CD4-positive, alpha-beta T cell (primary cell): ENCODE data around the gene MYOG. TPM values are rescaled to one million over a fixed set of nuclear protein-coding genes. Genes with fewer than 3 reads are reported as not detected.

Experiments used
- ATAC-seq: fragments of 200-7000 bp; cut with Tn5 transposase; one replicate; pipeline ENCODE4 v1.10.0; 2022; ENCODE audit warnings: mild to moderate bottlenecking; ENCODE audit not compliant: poor library complexity
- CTCF ChIA-PET: fragments of 350-600 bp; sonication (Branson Sonifier 250); formaldehyde crosslinking; loops from one replicate; lab custom pipeline; 2021; ENCODE audit warnings: antibody characterized with exemption, inconsistent platforms; lab: Charles Lee
- POLR2A ChIA-PET: fragments of 350-600 bp; sonication (Branson Sonifier 250); formaldehyde crosslinking; loops from one replicate; lab custom pipeline; 2021; ENCODE audit warnings: antibody characterized with exemption, inconsistent platforms; lab: Charles Lee
- DNase-seq, 14 experiments: peaks; one replicate each; pipeline ENCODE4 v3.0.0-alpha.2; 2013 to 2020; ENCODE audit warnings: mixed read lengths in 2 of 14
- H3K27ac ChIP-seq, 2 donors: one replicate each; pipeline versions ENCODE4 v1.5.1 to v1.7.0; 2013; ENCODE audit warnings: low read length in 2 of 2, low read depth in 1 of 2, mild to moderate bottlenecking in 1 of 2
- H3K27me3 ChIP-seq, 2 experiments: 1 replicate in 1 of 2; 2 replicates in 1 of 2; pipeline versions ENCODE4 v1.6.1 to v1.7.0; 2013; ENCODE audit warnings: low read length in 2 of 2, control low read depth in 1 of 2, mild to moderate bottlenecking in 1 of 2, moderate library complexity in 1 of 2; ENCODE audit not compliant: insufficient read depth in 2 of 2, control insufficient read depth in 1 of 2
- H3K36me3 ChIP-seq: one replicate; pipeline ENCODE4 v1.6.1; 2013; ENCODE audit warnings: low read length, control low read depth; ENCODE audit not compliant: insufficient read depth
- H3K4me1 ChIP-seq: one replicate; pipeline ENCODE4 v1.6.1; 2013; ENCODE audit warnings: low read length, control low read depth; ENCODE audit not compliant: insufficient read depth
- H3K4me3 ChIP-seq: one replicate; pipeline ENCODE4 v1.5.1; 2013; ENCODE audit warnings: mild to moderate bottlenecking, low read length, moderate library complexity
- H3K9me3 ChIP-seq, 2 experiments: 1 replicate in 1 of 2; 2 replicates in 1 of 2; pipeline versions ENCODE4 v1.6.1 to v1.7.0; 2013; ENCODE audit warnings: low read length in 2 of 2, mild to moderate bottlenecking in 2 of 2, control low read depth in 1 of 2, moderate library complexity in 1 of 2; ENCODE audit not compliant: control insufficient read depth in 1 of 2, insufficient read depth in 1 of 2
- H3K27ac Mint-ChIP-seq: one replicate; pipeline ENCODE4 v1.8.0; 2020; ENCODE audit warnings: mixed read lengths
- H3K27me3 Mint-ChIP-seq: one replicate; pipeline ENCODE4 v1.8.0; 2021; ENCODE audit warnings: mixed read lengths
- H3K36me3 Mint-ChIP-seq: one replicate; pipeline ENCODE4 v1.8.0; 2021; ENCODE audit warnings: low read depth, mixed read lengths
- H3K4me1 Mint-ChIP-seq: one replicate; pipeline ENCODE4 v1.8.0; 2021; ENCODE audit warnings: low read depth, mixed read lengths
- H3K4me3 Mint-ChIP-seq: one replicate; pipeline ENCODE4 v1.8.0; 2020; ENCODE audit warnings: mild to moderate bottlenecking, mixed read lengths
- H3K9me3 Mint-ChIP-seq: one replicate; pipeline ENCODE4 v1.8.0; 2020; ENCODE audit warnings: mixed read lengths
- intact Hi-C, 2 experiments: fragments of 100-400 bp; cut with DNase I in 1 of 2; cut with micrococcal nuclease in 1 of 2; formaldehyde crosslinking; loops; one replicate each; pipeline versions ENCODE4 v1.15.1 to v1.9.0; 2023 to 2025; cut with DNase I, micrococcal nuclease
- total RNA-seq, 174 experiments: library from RNA in 2 of 174; stranded (reverse) in 2 of 174; gene quantifications; one replicate each; pipeline ENCODE4 v1.2.3 and lab custom pipeline; 2021 to 2026
- TF ChIP-seq, protein P1 (sequence below): fragments of 200-600 bp; IDR thresholded peaks from one replicate; pipeline ENCODE4 v1.8.0; 2022; ENCODE audit warnings: antibody characterized with exemption, mild to moderate bottlenecking

MYOG gene
- total RNA-seq, 2 experiments from 2014 or later = not detected

DNA sequence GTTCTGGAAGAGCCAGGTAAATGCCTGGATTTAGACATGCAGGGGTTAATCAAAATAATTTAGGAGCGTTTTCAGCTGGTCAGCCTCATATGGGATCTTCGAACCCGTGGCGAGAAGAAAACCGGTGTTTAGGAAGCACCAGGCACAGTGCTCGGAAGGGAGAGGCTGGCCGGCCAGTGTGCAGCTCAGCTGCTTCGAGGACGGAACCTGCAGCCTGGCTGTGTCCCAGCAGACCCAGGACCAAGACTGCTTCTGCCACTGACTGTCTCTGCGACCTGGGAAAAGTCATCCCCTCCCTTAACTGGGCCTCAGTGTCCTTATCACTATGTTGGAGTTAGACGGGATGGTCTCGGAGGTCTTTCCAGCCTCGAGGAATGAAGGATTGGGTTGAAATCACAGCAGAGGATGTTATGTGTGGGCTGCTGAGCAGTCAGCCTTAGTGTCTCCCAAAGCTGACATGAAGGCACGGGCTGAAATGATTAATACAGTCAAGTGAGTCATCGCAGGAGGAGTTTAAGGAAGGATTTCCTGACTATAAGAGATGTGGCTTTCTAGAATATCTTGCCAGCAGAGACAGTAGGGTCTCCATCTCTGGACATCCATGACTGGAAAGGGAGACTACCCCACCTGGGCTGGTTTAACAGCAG, 38.7 kb downstream of the MYOG start:
- no peaks in the 10 kb centered on the region for H3K36me3 Mint-ChIP-seq
- intact Hi-C loops = no loop called here
- Histone ChIP-seq H3K9me3 (no peaks in the 10 kb centered on the region), H3K36me3 (no peaks in the 10 kb centered on the region), H3K27ac (no peak overlapping the region), H3K4me3 (no peak overlapping the region), H3K27me3 (peaks cover 0 to 4% of the 10 kb centered on the region in 2 experiments), H3K4me1 (no peaks in the 10 kb centered on the region)
- no peak overlapping the region for H3K4me3 Mint-ChIP-seq
- TF ChIP-seq, protein P1, sequence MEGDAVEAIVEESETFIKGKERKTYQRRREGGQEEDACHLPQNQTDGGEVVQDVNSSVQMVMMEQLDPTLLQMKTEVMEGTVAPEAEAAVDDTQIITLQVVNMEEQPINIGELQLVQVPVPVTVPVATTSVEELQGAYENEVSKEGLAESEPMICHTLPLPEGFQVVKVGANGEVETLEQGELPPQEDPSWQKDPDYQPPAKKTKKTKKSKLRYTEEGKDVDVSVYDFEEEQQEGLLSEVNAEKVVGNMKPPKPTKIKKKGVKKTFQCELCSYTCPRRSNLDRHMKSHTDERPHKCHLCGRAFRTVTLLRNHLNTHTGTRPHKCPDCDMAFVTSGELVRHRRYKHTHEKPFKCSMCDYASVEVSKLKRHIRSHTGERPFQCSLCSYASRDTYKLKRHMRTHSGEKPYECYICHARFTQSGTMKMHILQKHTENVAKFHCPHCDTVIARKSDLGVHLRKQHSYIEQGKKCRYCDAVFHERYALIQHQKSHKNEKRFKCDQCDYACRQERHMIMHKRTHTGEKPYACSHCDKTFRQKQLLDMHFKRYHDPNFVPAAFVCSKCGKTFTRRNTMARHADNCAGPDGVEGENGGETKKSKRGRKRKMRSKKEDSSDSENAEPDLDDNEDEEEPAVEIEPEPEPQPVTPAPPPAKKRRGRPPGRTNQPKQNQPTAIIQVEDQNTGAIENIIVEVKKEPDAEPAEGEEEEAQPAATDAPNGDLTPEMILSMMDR = no peak
- DNase-seq (no peak), ATAC-seq (no peak)
- ChIA-PET CTCF (no interaction called here), POLR2A (interaction anchor here (0.6 kb wide), 1 partner anchor 26 kb away, joined by 3 read pairs; no protein-coding TSS in a partner anchor)
- H3K4me1 Mint-ChIP-seq = no peaks in the 10 kb centered on the region
- H3K27me3 Mint-ChIP-seq = peaks cover 10% of the 10 kb centered on the region
- no peaks in the 10 kb centered on the region for H3K9me3 Mint-ChIP-seq
- H3K27ac Mint-ChIP-seq = no peak overlapping the region

DNA sequence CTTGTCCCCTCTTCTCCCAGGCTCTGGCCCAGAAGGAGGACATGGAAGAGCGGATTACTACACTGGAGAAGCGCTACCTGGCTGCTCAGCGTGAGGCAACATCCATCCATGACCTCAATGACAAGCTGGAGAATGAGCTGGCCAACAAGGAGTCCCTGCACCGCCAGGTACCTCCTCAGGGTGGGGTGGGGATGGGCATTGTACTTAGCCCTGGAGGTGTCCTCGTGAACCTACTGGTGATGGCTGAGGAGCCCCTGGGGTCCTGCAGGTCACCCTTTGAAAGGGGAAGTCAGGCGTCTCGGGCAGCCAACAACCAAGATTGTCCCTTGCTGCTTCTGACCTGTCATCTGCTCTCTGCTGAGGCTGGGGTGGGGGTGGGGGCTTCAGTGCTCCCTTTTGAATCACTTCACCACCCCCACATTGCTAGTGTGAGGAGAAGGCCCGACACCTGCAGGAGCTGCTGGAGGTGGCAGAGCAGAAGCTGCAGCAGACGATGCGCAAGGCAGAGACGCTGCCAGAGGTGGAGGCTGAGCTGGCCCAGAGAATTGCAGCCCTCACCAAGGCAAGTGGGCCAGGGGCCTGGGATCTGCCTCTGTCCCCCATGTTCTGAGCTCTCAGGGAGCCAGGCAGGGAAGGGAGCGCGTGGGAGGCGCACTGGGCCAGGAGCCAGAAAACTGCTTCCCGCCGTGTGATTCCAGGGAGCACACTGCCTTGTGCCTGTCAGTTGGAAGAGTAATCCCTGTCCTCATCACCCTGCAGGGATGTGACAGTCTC, 39.8 kb downstream of the MYOG start:
- H3K27ac ChIP-seq = no peak overlapping the region
- Mint-ChIP-seq H3K27ac (no peak overlapping the region), H3K4me3 (no peak overlapping the region), H3K9me3 (no peaks in the 10 kb centered on the region), H3K36me3 (no peaks in the 10 kb centered on the region), H3K4me1 (no peaks in the 10 kb centered on the region), H3K27me3 (peaks cover 10% of the 10 kb centered on the region)
- no peaks in the 10 kb centered on the region for H3K9me3 ChIP-seq
- TF ChIP-seq, protein P1 = no peak
- intact Hi-C loops = no loop called here
- ATAC-seq = no peak
- no peaks in the 10 kb centered on the region for H3K4me1 ChIP-seq
- H3K36me3 ChIP-seq = no peaks in the 10 kb centered on the region
- no peak overlapping the region for H3K4me3 ChIP-seq
- no peak for DNase-seq
- CTCF ChIA-PET = no interaction called here
- POLR2A ChIA-PET = no interaction called here
- H3K27me3 ChIP-seq = no peaks in the 10 kb centered on the region

DNA sequence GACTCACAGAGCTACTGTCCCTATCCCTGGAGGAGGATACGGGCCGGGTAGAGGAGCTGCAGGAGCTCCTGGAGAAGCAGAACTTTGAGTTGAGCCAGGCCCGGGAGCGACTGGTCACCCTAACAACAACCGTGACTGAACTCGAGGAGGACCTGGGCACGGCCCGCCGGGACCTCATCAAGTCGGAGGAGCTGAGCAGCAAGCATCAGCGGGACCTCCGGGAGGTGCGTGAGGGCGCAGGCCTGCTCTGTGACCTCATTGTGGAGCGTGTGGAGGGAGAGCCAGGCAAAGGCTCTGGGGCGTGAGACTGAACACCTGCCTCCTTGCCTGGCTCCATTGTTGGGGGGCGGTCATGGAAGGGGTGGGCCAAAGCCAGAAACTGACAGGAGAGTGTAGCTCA, 40.5 kb downstream of the MYOG start:
- no peaks in the 10 kb centered on the region for H3K27me3 ChIP-seq
- H3K9me3 Mint-ChIP-seq = no peaks in the 10 kb centered on the region
- H3K27ac Mint-ChIP-seq = no peak overlapping the region
- H3K4me3 ChIP-seq = no peak overlapping the region
- TF ChIP-seq, protein P1 = no peak
- H3K4me3 Mint-ChIP-seq = no peak overlapping the region
- ATAC-seq (no peak), DNase-seq (no peak)
- H3K27me3 Mint-ChIP-seq = peaks cover 10% of the 10 kb centered on the region
- H3K9me3 ChIP-seq = no peaks in the 10 kb centered on the region
- H3K27ac ChIP-seq = no peak overlapping the region
- POLR2A ChIA-PET = no interaction called here
- intact Hi-C loops = no loop called here
- no peaks in the 10 kb centered on the region for H3K4me1 ChIP-seq
- H3K36me3 ChIP-seq = no peaks in the 10 kb centered on the region
- CTCF ChIA-PET = no interaction called here
- H3K36me3 Mint-ChIP-seq = no peaks in the 10 kb centered on the region
- H3K4me1 Mint-ChIP-seq = no peaks in the 10 kb centered on the region
